ENCODE measurements around the gene ZFHX3. TPM values are rescaled to one million over a fixed set of nuclear protein-coding genes. Genes with fewer than 3 reads are reported as not detected.

ZFHX3 gene
- polyA plus RNA-seq, 1 donor (not counting 4 experiments of a cell fraction or from before 2014, with no cell fraction given): 1.2 TPM

GRCh38 chr16:72995151-72995881 is 52.6 kb downstream of the ZFHX3 start:
- no peaks in the 10 kb centered on the region for H3K27me3 ChIP-seq (ENCODE audit: control insufficient read depth, extremely low read depth, insufficient read depth, low read length)
- H3K79me2 ChIP-seq (ENCODE audit: control insufficient read depth, insufficient read depth, low read length): peaks cover 10% of the 10 kb centered on the region
- H3K36me3 ChIP-seq (ENCODE audit: control insufficient read depth in 2 of 2, extremely low read depth in 1 of 2, insufficient read depth in 2 of 2, low read length in 2 of 2): no peaks in the 10 kb centered on the region
- dilution Hi-C loops (cut with MboI; ENCODE audit: extremely low pct_ligation_motif_present, low sequenced_read_pairs): no loop called here
- DNase-seq (ENCODE audit: low read depth, low spot score) (no peak), FAIRE-seq (no peak)
- H3K9me1 ChIP-seq (ENCODE audit: control insufficient read depth, extremely low read depth, insufficient read depth, low read length): no peaks in the 10 kb centered on the region
- no peak overlapping the region for H2AFZ ChIP-seq (ENCODE audit: control insufficient read depth, low read length)
- no peak overlapping the region for H3K9ac ChIP-seq (ENCODE audit: control insufficient read depth, extremely low read depth, insufficient read depth, low read length)
- H3K4me1 ChIP-seq (ENCODE audit: control insufficient read depth, extremely low read depth, insufficient read depth, low read length): peaks cover 35% of the 10 kb centered on the region
- no peak overlapping the region for H3K27ac ChIP-seq (ENCODE audit: control insufficient read depth, insufficient read depth, low read length)
- TF ChIP-seq EZH2 (IDR thresholded peaks at IDR 0.05; ENCODE audit: low read length): no peak
- TF ChIP-seq, protein P1, sequence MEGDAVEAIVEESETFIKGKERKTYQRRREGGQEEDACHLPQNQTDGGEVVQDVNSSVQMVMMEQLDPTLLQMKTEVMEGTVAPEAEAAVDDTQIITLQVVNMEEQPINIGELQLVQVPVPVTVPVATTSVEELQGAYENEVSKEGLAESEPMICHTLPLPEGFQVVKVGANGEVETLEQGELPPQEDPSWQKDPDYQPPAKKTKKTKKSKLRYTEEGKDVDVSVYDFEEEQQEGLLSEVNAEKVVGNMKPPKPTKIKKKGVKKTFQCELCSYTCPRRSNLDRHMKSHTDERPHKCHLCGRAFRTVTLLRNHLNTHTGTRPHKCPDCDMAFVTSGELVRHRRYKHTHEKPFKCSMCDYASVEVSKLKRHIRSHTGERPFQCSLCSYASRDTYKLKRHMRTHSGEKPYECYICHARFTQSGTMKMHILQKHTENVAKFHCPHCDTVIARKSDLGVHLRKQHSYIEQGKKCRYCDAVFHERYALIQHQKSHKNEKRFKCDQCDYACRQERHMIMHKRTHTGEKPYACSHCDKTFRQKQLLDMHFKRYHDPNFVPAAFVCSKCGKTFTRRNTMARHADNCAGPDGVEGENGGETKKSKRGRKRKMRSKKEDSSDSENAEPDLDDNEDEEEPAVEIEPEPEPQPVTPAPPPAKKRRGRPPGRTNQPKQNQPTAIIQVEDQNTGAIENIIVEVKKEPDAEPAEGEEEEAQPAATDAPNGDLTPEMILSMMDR (optimal IDR thresholded peaks at IDR 0.05 in 1 of 3, IDR thresholded peaks at IDR 0.05 in 1 of 3, conservative IDR thresholded peaks at IDR 0.05 in 1 of 3; ENCODE audit: extremely low read depth in 1 of 3, insufficient read depth in 2 of 3, low read length in 3 of 3): peak; percentile 31 to 47 (median 42)
- no peaks in the 10 kb centered on the region for H4K20me1 ChIP-seq (ENCODE audit: control insufficient read depth, extremely low read depth, insufficient read depth, low read length)
- no peak overlapping the region for H3K4me3 ChIP-seq (ENCODE audit: control insufficient read depth in 2 of 3, extremely low read depth in 1 of 3, insufficient read depth in 2 of 3, low read depth in 1 of 3, low read length in 3 of 3)
- H3K4me2 ChIP-seq (ENCODE audit: control insufficient read depth, extremely low read depth, insufficient read depth, low read depth, low read length): no peak overlapping the region
- H3K9me3 ChIP-seq (ENCODE audit: control insufficient read depth, low read depth, low read length): no peaks in the 10 kb centered on the region

- Histone ChIP-seq H3K4me1 (ENCODE audit: control insufficient read depth, extremely low read depth, insufficient read depth, low read length) (peaks cover 52% of the 10 kb centered on the region), H3K4me2 (ENCODE audit: control insufficient read depth, extremely low read depth, insufficient read depth, low read depth, low read length) (no peak overlapping the region), H3K4me3 (ENCODE audit: control insufficient read depth in 2 of 3, extremely low read depth in 1 of 3, insufficient read depth in 2 of 3, low read depth in 1 of 3, low read length in 3 of 3) (no peak overlapping the region), H3K79me2 (ENCODE audit: control insufficient read depth, insufficient read depth, low read length) (peaks cover 10% of the 10 kb centered on the region), H2AFZ (ENCODE audit: control insufficient read depth, low read length) (no peak overlapping the region), H3K27ac (ENCODE audit: control insufficient read depth, insufficient read depth, low read length) (no peak overlapping the region), H4K20me1 (ENCODE audit: control insufficient read depth, extremely low read depth, insufficient read depth, low read length) (no peaks in the 10 kb centered on the region), H3K27me3 (ENCODE audit: control insufficient read depth, extremely low read depth, insufficient read depth, low read length) (no peaks in the 10 kb centered on the region), H3K9ac (ENCODE audit: control insufficient read depth, extremely low read depth, insufficient read depth, low read length) (no peak overlapping the region), H3K9me1 (ENCODE audit: control insufficient read depth, extremely low read depth, insufficient read depth, low read length) (peaks cover under 1% of the 10 kb centered on the region), H3K36me3 (ENCODE audit: control insufficient read depth in 2 of 2, extremely low read depth in 1 of 2, insufficient read depth in 2 of 2, low read length in 2 of 2) (no peaks in the 10 kb centered on the region), H3K9me3 (ENCODE audit: control insufficient read depth, low read depth, low read length) (no peaks in the 10 kb centered on the region)
- FAIRE-seq: no peak
- TF ChIP-seq EZH2 (IDR thresholded peaks at IDR 0.05; ENCODE audit: low read length): no peak
- TF ChIP-seq, protein P1 (optimal IDR thresholded peaks at IDR 0.05 in 1 of 3, IDR thresholded peaks at IDR 0.05 in 1 of 3, conservative IDR thresholded peaks at IDR 0.05 in 1 of 3; ENCODE audit: extremely low read depth in 1 of 3, insufficient read depth in 2 of 3, low read length in 3 of 3): no peak
- no peak for DNase-seq (ENCODE audit: low read depth, low spot score)
- dilution Hi-C loops (cut with MboI; ENCODE audit: extremely low pct_ligation_motif_present, low sequenced_read_pairs): no loop called here
Observed at GRCh38 chr16:72992142-72992601, 55.8 kb downstream of the ZFHX3 start.
